Measurements from ENCODE around the gene GAPT. TPM values are rescaled to one million over a fixed set of nuclear protein-coding genes. Genes with fewer than 3 reads are reported as not detected.

GAPT gene
- polyA plus RNA-seq, 2 of the 4 experiments (the other 2 are of a cell fraction), result not detected

GRCh38 chr5:58460002-58460731 is 31.1 kb upstream of the GAPT start, which contains the start of gene PLK2 (continued):
- TF ChIP-seq CTCF (IDR thresholded peaks at IDR 0.05) (no peak), ZNF302 (CRISPR knock-in tag; IDR thresholded peaks at IDR 0.05) (no peak), CHD4 (IDR thresholded peaks at IDR 0.05; ENCODE audit: borderline replicate concordance) (0 out of 2 replicates have a peak, but pooled peaks have one; percentile 79), HEYL (CRISPR knock-in tag; IDR thresholded peaks at IDR 0.05) (no peak), POLR2AphosphoS2 (conservative IDR thresholded peaks at IDR 0.05; ENCODE audit: low read length) (no peak), TFCP2L1 (CRISPR knock-in tag; IDR thresholded peaks at IDR 0.05) (peak; percentile 95), HOXA7 (CRISPR knock-in tag; IDR thresholded peaks at IDR 0.05) (peak; percentile 71; the same call in 1 of the 2 replicates), SMC3 (IDR thresholded peaks at IDR 0.05) (no peak), CEBPB (IDR thresholded peaks at IDR 0.05) (0 out of 4 replicates have a peak, but pooled peaks of 1 of the 2 experiments have one; percentile 16), ELK1 (IDR thresholded peaks at IDR 0.05; ENCODE audit: low read depth, low read length) (no peak), MAFK (IDR thresholded peaks at IDR 0.05; ENCODE audit: partially characterized antibody) (no peak), ZSCAN20 (CRISPR knock-in tag; IDR thresholded peaks at IDR 0.05) (peak; percentile 100), PHF8 (IDR thresholded peaks at IDR 0.05; ENCODE audit: borderline replicate concordance, low read depth) (peak; percentile 13; the same call in 1 of the 2 replicates), CBX8 (IDR thresholded peaks at IDR 0.05) (no peak), RFX5 (IDR thresholded peaks at IDR 0.05) (0 out of 2 replicates have a peak, but pooled peaks have one; percentile 46), FOSB (CRISPR knock-in tag; IDR thresholded peaks at IDR 0.05) (no peak; the same call in 1 of the 2 replicates), NR3C1 (IDR thresholded peaks at IDR 0.05) (no peak), CBX2 (IDR thresholded peaks at IDR 0.05; ENCODE audit: borderline replicate concordance, low read depth) (no peak), EHMT2 (IDR thresholded peaks at IDR 0.05; ENCODE audit: low read depth) (no peak), HOXB13 (CRISPR knock-in tag; IDR thresholded peaks at IDR 0.05; ENCODE audit: low read depth) (no peak; the same call in 1 of the 2 replicates), HDAC2 (IDR thresholded peaks at IDR 0.05) (no peak), JUNB (IDR thresholded peaks at IDR 0.05) (no peak), JUN (IDR thresholded peaks at IDR 0.05) (peak; percentile 78 to 99), POLR2A (IDR thresholded peaks at IDR 0.05; ENCODE audit: low read length) (peak; percentile 100), KDM1A (IDR thresholded peaks at IDR 0.05; ENCODE audit: low read depth) (no peak), EHF (CRISPR knock-in tag; IDR thresholded peaks at IDR 0.05) (no peak), RAD21 (conservative IDR thresholded peaks at IDR 0.05 in 1 of 2, IDR thresholded peaks at IDR 0.05 in 1 of 2) (0 out of 5 replicates have a peak, but pooled peaks of 1 of the 2 experiments have one; percentile 23), HOXB5 (CRISPR knock-in tag; IDR thresholded peaks at IDR 0.05) (no peak), ESRRA (IDR thresholded peaks at IDR 0.05; ENCODE audit: borderline replicate concordance, low read length) (no peak), FOSL2 (IDR thresholded peaks at IDR 0.05) (no peak), FOSL2 (CRISPR knock-in tag; IDR thresholded peaks at IDR 0.05) (no peak)
- TF ChIP-seq, protein P1, sequence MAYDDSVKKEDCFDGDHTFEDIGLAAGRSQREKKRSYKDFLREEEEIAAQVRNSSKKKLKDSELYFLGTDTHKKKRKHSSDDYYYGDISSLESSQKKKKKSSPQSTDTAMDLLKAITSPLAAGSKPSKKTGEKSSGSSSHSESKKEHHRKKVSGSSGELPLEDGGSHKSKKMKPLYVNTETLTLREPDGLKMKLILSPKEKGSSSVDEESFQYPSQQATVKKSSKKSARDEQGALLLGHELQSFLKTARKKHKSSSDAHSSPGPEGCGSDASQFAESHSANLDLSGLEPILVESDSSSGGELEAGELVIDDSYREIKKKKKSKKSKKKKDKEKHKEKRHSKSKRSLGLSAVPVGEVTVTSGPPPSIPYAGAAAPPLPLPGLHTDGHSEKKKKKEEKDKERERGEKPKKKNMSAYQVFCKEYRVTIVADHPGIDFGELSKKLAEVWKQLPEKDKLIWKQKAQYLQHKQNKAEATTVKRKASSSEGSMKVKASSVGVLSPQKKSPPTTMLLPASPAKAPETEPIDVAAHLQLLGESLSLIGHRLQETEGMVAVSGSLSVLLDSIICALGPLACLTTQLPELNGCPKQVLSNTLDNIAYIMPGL (CRISPR knock-in tag; IDR thresholded peaks at IDR 0.05; ENCODE audit: borderline replicate concordance), result peak; percentile 85; the same call in 1 of the 2 replicates
- TF ChIP-seq, protein P2, sequence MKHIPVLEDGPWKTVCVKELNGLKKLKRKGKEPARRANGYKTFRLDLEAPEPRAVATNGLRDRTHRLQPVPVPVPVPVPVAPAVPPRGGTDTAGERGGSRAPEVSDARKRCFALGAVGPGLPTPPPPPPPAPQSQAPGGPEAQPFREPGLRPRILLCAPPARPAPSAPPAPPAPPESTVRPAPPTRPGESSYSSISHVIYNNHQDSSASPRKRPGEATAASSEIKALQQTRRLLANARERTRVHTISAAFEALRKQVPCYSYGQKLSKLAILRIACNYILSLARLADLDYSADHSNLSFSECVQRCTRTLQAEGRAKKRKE (CRISPR knock-in tag; IDR thresholded peaks at IDR 0.05; ENCODE audit: low read depth), result no peak
- TF ChIP-seq, protein P3, sequence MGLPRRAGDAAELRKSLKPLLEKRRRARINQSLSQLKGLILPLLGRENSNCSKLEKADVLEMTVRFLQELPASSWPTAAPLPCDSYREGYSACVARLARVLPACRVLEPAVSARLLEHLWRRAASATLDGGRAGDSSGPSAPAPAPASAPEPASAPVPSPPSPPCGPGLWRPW (IDR thresholded peaks at IDR 0.05), result no peak
- TF ChIP-seq, protein P4, sequence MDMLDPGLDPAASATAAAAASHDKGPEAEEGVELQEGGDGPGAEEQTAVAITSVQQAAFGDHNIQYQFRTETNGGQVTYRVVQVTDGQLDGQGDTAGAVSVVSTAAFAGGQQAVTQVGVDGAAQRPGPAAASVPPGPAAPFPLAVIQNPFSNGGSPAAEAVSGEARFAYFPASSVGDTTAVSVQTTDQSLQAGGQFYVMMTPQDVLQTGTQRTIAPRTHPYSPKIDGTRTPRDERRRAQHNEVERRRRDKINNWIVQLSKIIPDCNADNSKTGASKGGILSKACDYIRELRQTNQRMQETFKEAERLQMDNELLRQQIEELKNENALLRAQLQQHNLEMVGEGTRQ (IDR thresholded peaks at IDR 0.05), result no peak
- TF ChIP-seq, protein P5, sequence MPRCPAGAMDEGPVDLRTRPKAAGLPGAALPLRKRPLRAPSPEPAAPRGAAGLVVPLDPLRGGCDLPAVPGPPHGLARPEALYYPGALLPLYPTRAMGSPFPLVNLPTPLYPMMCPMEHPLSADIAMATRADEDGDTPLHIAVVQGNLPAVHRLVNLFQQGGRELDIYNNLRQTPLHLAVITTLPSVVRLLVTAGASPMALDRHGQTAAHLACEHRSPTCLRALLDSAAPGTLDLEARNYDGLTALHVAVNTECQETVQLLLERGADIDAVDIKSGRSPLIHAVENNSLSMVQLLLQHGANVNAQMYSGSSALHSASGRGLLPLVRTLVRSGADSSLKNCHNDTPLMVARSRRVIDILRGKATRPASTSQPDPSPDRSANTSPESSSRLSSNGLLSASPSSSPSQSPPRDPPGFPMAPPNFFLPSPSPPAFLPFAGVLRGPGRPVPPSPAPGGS (IDR thresholded peaks at IDR 0.05), result peak; percentile 99

Measured in A549 (cell line).